Measurements from ENCODE around the gene TGOLN2. TPM values are rescaled to one million over a fixed set of nuclear protein-coding genes. Genes with fewer than 3 reads are reported as not detected.
"Not testable (repeated sequence)": the region's sequence is repeated elsewhere in the genome, so short reads cannot be mapped to it uniquely, and the experiment has no call there.

TGOLN2 gene
- total RNA-seq, 1 experiment from 2014 or later = 86.1 TPM

DNA sequence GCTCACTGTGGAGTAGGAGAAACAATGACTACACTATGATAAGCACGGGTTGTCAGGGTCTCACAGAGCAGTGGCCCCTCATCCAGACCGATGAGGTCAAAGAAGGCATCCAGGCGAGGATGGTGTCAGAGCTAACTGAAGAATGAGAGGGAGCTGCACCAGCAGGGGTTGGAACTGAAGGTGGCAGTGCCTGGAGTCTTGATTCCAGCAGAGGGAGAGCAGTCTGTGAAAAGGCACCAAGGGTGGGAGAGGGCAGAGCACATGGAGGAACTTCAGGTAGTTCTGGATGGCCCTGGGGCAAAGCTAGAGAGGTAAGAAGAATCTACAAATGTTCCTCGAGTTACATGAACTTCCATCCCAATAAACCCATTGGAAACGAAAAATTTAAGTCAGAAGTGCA, 39.4 kb upstream of the TGOLN2 start:
- POLR2A ChIA-PET (ENCODE audit: unreplicated experiment) = no interaction called here
- Histone ChIP-seq H3K27me3 (ENCODE audit: insufficient read depth, low read depth) (no peaks in the 10 kb centered on the region), H3K4me2 (no peak overlapping the region), H3K27ac (no peak overlapping the region), H2AFZ (no peak overlapping the region), H3K79me2 (ENCODE audit: low read depth) (no peaks in the 10 kb centered on the region), H3K4me3 (no peak overlapping the region), H3K36me3 (ENCODE audit: low read depth) (no peaks in the 10 kb centered on the region), H3K4me1 (replicated peaks; ENCODE audit: insufficient read depth) (no peaks in the 10 kb centered on the region), H3F3A (ENCODE audit: insufficient read depth, low read depth) (no peaks in the 10 kb centered on the region), H3K9me3 (ENCODE audit: insufficient read depth, low read depth) (no peaks in the 10 kb centered on the region), H3K9me2 (ENCODE audit: insufficient read depth) (no peaks in the 10 kb centered on the region), H4K20me1 (ENCODE audit: insufficient read depth) (no peaks in the 10 kb centered on the region)
- intact Hi-C loops (cut with micrococcal nuclease; ENCODE audit: unreplicated experiment) = no loop called here
- no peak for DNase-seq
- no peak for TF ChIP-seq EZH2 (IDR thresholded peaks at IDR 0.05; ENCODE audit: low read depth)
- TF ChIP-seq CTCF (conservative IDR thresholded peaks at IDR 0.05) = no peak
- CTCF ChIA-PET = no interaction called here
- no TSS peak for BruUV-seq (replicated peaks)

DNA sequence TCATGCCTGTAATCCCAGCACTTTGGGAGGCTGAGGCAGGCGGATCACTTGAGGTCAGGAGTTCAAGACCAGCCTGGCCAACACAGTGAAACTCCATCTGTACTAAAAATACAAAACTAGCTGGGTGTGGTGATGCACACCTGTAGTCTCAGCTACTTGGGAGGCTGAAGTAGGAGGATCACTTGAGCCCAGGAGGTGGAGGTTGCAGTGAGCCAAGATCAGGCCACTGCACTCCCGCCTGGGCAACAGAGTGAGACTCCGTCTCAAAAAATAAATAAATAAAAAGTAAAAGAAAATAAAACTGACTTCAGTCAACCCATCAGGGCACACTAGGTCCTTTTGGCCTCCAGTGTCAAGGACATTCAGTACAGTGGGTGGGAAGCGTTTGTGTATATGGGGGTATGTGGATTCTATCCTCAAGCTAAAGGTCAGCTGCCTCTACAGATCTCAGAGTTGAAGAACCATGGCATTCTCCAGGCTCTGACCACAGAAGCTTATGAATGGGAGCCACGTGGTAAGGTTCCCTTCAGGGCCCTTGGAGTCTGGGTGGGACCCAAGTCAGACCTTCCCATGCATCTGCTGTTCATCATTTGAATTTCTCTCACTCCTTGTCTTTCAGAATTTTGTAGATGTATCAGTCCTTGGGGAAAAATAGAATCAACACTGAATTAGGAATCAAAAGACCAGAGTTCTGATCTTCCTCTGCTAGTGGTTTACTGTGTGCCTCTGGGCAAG, 35.0 kb upstream of the TGOLN2 start:
- H3F3A ChIP-seq (ENCODE audit: insufficient read depth, low read depth); H3K79me2 ChIP-seq (ENCODE audit: low read depth); H3K9me3 ChIP-seq (ENCODE audit: insufficient read depth, low read depth); H3K4me3 ChIP-seq; H4K20me1 ChIP-seq (ENCODE audit: insufficient read depth); POLR2A ChIA-PET (ENCODE audit: unreplicated experiment); H3K27me3 ChIP-seq (ENCODE audit: insufficient read depth, low read depth); H3K4me2 ChIP-seq; H2AFZ ChIP-seq; BruUV-seq (replicated peaks); H3K36me3 ChIP-seq (ENCODE audit: low read depth); H3K27ac ChIP-seq; DNase-seq; intact Hi-C loops (cut with micrococcal nuclease; ENCODE audit: unreplicated experiment); H3K9me2 ChIP-seq (ENCODE audit: insufficient read depth); CTCF ChIA-PET; H3K4me1 ChIP-seq (replicated peaks; ENCODE audit: insufficient read depth): not testable (repeated sequence)

GRCh38 chr2:85357736-85358135, 29.9 kb upstream of the TGOLN2 start:
- BruUV-seq (replicated peaks) = no TSS peak
- Histone ChIP-seq H3K4me1 (replicated peaks; ENCODE audit: insufficient read depth) (peaks cover 11% of the 10 kb centered on the region), H3K36me3 (ENCODE audit: low read depth) (no peaks in the 10 kb centered on the region), H3K9me2 (ENCODE audit: insufficient read depth) (no peaks in the 10 kb centered on the region), H3K4me2 (no peak overlapping the region), H2AFZ (no peak overlapping the region), H3K27me3 (ENCODE audit: insufficient read depth, low read depth) (no peaks in the 10 kb centered on the region), H3K4me3 (no peak overlapping the region), H3K9me3 (ENCODE audit: insufficient read depth, low read depth) (no peaks in the 10 kb centered on the region; the same call in 1 of the 2 replicates), H3K27ac (no peak overlapping the region), H3K79me2 (ENCODE audit: low read depth) (peaks cover 28% of the 10 kb centered on the region), H3F3A (ENCODE audit: insufficient read depth, low read depth) (no peaks in the 10 kb centered on the region), H4K20me1 (ENCODE audit: insufficient read depth) (0 out of 2 replicates have a peak, but pooled peaks cover 2% of the 10 kb centered on the region)
- TF ChIP-seq EZH2 (IDR thresholded peaks at IDR 0.05; ENCODE audit: low read depth) (no peak), CTCF (conservative IDR thresholded peaks at IDR 0.05) (no peak)
- no peak for DNase-seq
- intact Hi-C loops (cut with micrococcal nuclease; ENCODE audit: unreplicated experiment) = no loop called here
- CTCF ChIA-PET = interaction anchor here (0.6 kb wide), 1 partner anchor 131 kb away, joined by 4 read pairs; no protein-coding TSS in a partner anchor
- POLR2A ChIA-PET (ENCODE audit: unreplicated experiment) = no interaction called here

GRCh38 chr2:85356186-85356585, 28.4 kb upstream of the TGOLN2 start:
- no peaks in the 10 kb centered on the region for H3K27me3 ChIP-seq (ENCODE audit: insufficient read depth, low read depth)
- peaks cover 16% of the 10 kb centered on the region for H3K4me1 ChIP-seq (replicated peaks; ENCODE audit: insufficient read depth)
- H3F3A ChIP-seq (ENCODE audit: insufficient read depth, low read depth) = no peaks in the 10 kb centered on the region
- no peak for TF ChIP-seq CTCF (conservative IDR thresholded peaks at IDR 0.05)
- no peak for TF ChIP-seq EZH2 (IDR thresholded peaks at IDR 0.05; ENCODE audit: low read depth)
- no TSS peak for BruUV-seq (replicated peaks)
- H3K9me2 ChIP-seq (ENCODE audit: insufficient read depth) = no peaks in the 10 kb centered on the region
- H3K9me3 ChIP-seq (ENCODE audit: insufficient read depth, low read depth) = no peaks in the 10 kb centered on the region; the same call in 1 of the 2 replicates
- H3K4me2 ChIP-seq = no peak overlapping the region
- intact Hi-C loops (cut with micrococcal nuclease; ENCODE audit: unreplicated experiment) = no loop called here
- 0 out of 2 replicates have a peak, but pooled peaks cover 2% of the 10 kb centered on the region for H3K36me3 ChIP-seq (ENCODE audit: low read depth)
- no peak overlapping the region for H2AFZ ChIP-seq
- no peak overlapping the region for H3K4me3 ChIP-seq
- ChIA-PET POLR2A (ENCODE audit: unreplicated experiment) (no interaction called here), CTCF (no interaction called here)
- no peak for DNase-seq
- H3K27ac ChIP-seq = no peak overlapping the region
- H4K20me1 ChIP-seq (ENCODE audit: insufficient read depth) = 0 out of 2 replicates have a peak, but pooled peaks cover 6% of the 10 kb centered on the region
- H3K79me2 ChIP-seq (ENCODE audit: low read depth) = peaks cover 43% of the 10 kb centered on the region
